GM21447 (cell line): ENCODE data around the gene MMP24OS.

Source experiments
- ATAC-seq: cut with Tn5 transposase; IDR thresholded peaks from one replicate; pipeline ENCODE4 v1.9.1; 2021; ENCODE audit not compliant: unreplicated experiment

The MMP24OS gene

GRCh38 chr20:35306931-35307517 lies 29.1 kb upstream of the MMP24OS start:
- no peak for ATAC-seq

- ATAC-seq = no peak
Measured at GRCh38 chr20:35305682-35306556, 28.0 kb upstream of the MMP24OS start.

- no peak for ATAC-seq
Measured at GRCh38 chr20:35304956-35305355, 27.0 kb upstream of the MMP24OS start.

- no peak for ATAC-seq
Measured at GRCh38 chr20:35303735-35304491, 26.0 kb upstream of the MMP24OS start.

GRCh38 chr20:35303382-35303734 lies 25.4 kb upstream of the MMP24OS start:
- no peak for ATAC-seq

GRCh38 chr20:35302421-35303335 lies 24.8 kb upstream of the MMP24OS start:
- ATAC-seq = no peak

GRCh38 chr20:35301426-35301825 lies 23.5 kb upstream of the MMP24OS start:
- ATAC-seq = no peak

GRCh38 chr20:35300469-35301262 lies 22.7 kb upstream of the MMP24OS start:
- ATAC-seq = no peak

GRCh38 chr20:35299780-35300179 lies 21.9 kb upstream of the MMP24OS start:
- ATAC-seq = no peak

GRCh38 chr20:35298264-35298663 lies 20.3 kb upstream of the MMP24OS start:
- no peak for ATAC-seq

- ATAC-seq = no peak
Measured at GRCh38 chr20:35297740-35298139, 19.8 kb upstream of the MMP24OS start.

- ATAC-seq = no peak
Measured at GRCh38 chr20:35297155-35297554, 19.2 kb upstream of the MMP24OS start.

GRCh38 chr20:35296101-35296554 lies 18.2 kb upstream of the MMP24OS start:
- ATAC-seq = no peak

GRCh38 chr20:35295674-35296073 lies 17.8 kb upstream of the MMP24OS start:
- no peak for ATAC-seq

GRCh38 chr20:35295058-35295457 lies 17.1 kb upstream of the MMP24OS start:
- ATAC-seq = no peak

- no peak for ATAC-seq
Measured at GRCh38 chr20:35294293-35294685, 16.4 kb upstream of the MMP24OS start.

- ATAC-seq = no peak
Measured at GRCh38 chr20:35293303-35294292, 15.7 kb upstream of the MMP24OS start.

GRCh38 chr20:35292504-35293285 lies 14.8 kb upstream of the MMP24OS start:
- ATAC-seq = no peak
